ENCODE measurements around the gene ACTR10.
A peak's percentile ranks its signal among the peaks of the same experiment; 100 is the strongest.

GRCh38 chr14:58151133-58152013 lies 48.6 kb upstream of the ACTR10 start:
- no peak for TF ChIP-seq CTCF (IDR thresholded peaks at IDR 0.05; ENCODE audit: poor library complexity)
- peak; percentile 10 for TF ChIP-seq EZH2 (IDR thresholded peaks at IDR 0.05; ENCODE audit: borderline replicate concordance)
- TF ChIP-seq EZH2phosphoT487 (IDR thresholded peaks at IDR 0.05; ENCODE audit: low read depth, severe bottlenecking, unreplicated experiment): no peak

Measured in hepatocyte (in vitro differentiated cells).